ENCODE results near the gene EPS8.
"Not testable (repeated sequence)": the region's sequence is repeated elsewhere in the genome, so short reads cannot be mapped to it uniquely, and the experiment has no call there.

EPS8 gene

DNA sequence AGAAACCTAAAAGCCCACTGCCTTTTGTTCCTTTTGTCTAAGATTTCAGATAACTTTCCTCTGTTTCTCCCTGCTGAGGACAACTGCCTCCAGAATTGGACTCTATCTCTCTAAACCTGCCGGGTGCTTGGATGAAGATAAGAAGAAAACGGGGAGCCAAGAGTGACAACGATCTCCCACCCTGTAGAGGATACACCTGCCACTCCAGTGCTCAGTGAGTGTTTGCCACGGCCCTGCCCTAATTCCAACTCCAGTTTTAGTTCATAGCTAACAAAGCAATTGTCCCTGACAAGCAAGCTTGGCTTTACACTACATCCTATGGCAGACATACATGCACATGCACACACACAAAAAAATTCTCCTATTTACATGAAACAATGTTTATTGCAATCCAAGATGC, 39.3 kb downstream of the EPS8 start:
- peaks cover 20% of the 10 kb centered on the region for H3K27me3 Mint-ChIP-seq
- no peak overlapping the region for H3K27ac Mint-ChIP-seq
- DNase-seq (no peak), ATAC-seq (no peak)
- no peaks in the 10 kb centered on the region for H3K4me1 Mint-ChIP-seq
- H3K9me3 Mint-ChIP-seq = no peaks in the 10 kb centered on the region
- H3K4me3 Mint-ChIP-seq = no peak overlapping the region

DNA sequence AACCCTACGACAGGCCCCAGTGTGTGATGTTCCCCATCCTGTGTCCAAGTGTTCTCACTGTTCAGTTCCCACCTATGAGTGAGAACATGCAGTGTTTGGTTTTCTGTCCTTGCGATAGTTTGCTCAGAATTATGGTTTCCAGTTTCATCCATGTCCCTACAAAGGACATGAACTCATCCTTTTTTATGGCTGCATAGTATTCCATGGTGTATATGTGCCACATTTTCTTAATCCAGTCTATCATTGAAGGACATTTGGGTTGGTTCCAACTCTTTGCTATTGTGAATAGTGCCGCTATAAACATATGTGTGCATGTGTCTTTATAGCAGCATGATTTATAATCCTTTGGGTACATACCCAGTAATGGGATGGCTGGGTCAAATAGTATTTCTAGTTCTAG, 47.3 kb downstream of the EPS8 start:
- not testable (repeated sequence) for DNase-seq, H3K4me3 Mint-ChIP-seq, H3K27ac Mint-ChIP-seq, H3K4me1 Mint-ChIP-seq, ATAC-seq, H3K9me3 Mint-ChIP-seq, H3K27me3 Mint-ChIP-seq

DNA sequence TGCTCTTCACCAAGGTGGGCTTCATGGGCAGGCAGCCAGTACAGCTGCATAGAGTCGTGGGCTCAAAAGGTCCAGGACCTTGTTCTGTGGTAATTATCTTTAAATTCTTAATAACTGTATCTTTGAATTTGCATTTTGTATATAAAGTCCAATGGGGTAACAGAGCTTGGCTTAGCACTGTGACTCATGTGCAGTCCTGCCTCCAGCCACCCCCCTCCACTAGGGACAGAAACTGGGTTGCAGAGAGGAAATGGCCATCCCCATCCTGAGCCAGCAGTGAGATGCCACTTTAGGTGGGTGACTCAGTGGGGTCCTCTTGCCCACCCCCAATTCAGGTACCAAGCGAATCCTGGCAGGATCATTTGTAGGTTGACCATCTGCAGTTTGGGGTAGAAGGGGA, 48.1 kb downstream of the EPS8 start:
- DNase-seq (no peak), ATAC-seq (no peak)
- Mint-ChIP-seq H3K27me3 (no peaks in the 10 kb centered on the region), H3K27ac (no peak overlapping the region), H3K4me3 (no peak overlapping the region), H3K9me3 (peaks cover 0 to 7% of the 10 kb centered on the region in 2 donors), H3K4me1 (no peaks in the 10 kb centered on the region)

DNA sequence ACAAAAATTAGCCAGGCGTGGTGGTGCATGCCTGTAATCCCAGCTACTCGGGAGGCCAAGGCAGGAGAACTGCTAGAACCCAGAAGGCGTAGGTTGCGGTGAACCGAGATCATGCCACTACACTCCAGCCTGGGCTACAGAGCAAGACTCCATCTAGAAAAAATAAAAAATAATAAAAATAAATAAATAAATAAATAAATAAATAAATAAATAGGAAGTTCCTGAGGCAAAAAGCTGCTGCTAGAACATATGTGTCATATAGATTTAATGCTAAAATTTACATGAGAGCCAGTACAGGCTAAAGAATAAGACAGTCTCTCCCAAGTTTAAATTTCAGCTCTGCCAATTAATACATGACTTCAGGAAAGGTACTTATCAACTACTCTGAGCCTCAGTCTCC, 48.8 kb downstream of the EPS8 start:
- DNase-seq, H3K4me3 Mint-ChIP-seq, H3K27ac Mint-ChIP-seq, H3K9me3 Mint-ChIP-seq, ATAC-seq, H3K4me1 Mint-ChIP-seq, H3K27me3 Mint-ChIP-seq: not testable (repeated sequence)

DNA sequence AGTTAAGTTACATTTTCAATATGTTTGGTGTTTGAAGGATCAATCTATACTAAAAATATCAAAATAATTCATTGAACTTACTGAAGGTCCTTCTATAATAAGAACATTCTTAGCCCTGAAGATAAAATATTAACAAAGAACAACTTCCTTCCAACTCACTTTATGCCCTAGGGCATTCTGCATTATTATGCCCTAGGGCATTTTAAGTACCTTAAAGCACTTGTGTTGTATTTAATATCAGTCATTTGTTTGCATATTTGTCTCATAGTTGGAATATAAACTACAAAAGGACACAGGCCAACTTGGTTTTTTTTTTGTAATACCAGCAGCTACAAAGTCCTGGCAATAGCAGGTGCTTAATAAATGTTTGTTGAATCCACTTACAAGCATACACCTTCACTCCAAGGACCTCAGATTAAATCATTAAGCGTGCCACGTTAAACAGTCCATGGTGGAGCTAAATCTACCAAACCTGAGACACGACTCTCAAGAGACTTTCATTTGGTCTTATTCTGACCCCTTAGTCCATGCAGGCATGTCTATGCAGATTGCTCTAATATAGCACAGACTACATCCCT, 50.7 kb downstream of the EPS8 start:
- ATAC-seq (no peak), DNase-seq (no peak)
- no peak overlapping the region for H3K4me3 Mint-ChIP-seq
- H3K27ac Mint-ChIP-seq = no peak overlapping the region
- H3K4me1 Mint-ChIP-seq = no peaks in the 10 kb centered on the region
- peaks cover 0 to 6% of the 10 kb centered on the region in 2 donors for H3K9me3 Mint-ChIP-seq
- H3K27me3 Mint-ChIP-seq = peaks cover 7% of the 10 kb centered on the region

DNA sequence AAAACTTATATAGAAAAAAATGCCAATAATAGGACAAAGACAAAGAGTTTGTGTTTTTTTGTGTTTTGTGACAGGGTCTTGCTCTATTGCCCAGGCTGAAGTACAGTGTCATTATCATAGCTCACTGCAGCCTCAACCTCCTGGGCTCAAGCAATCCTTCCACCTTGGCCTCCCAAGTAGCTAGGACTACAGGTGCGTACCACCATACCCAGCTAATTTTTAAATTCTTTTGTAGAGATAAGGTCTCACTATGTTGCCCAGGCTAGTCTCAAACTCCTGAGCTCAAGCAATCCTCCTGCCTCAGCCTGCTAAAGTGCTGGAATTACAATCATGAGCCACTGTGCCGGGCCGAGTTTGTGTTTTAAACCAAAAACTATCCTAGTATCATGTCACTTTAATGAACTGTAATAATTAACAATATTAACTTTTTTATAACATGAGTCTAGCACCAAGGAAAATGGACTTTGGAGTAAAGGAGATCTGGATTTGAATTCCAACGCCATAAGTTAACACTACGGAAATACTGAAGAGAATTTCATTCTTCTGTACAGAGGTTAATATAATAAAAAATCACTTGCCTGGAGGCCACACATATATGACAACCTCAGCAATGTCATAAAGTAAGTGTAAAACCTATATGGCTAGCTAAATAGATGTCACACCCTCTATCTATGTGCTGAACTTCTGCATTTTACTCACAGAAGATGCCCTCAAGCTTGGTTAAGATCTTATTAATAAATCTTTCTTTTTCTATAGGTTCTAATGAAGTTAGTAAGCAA, 53.2 kb downstream of the EPS8 start:
- DNase-seq (no peak), ATAC-seq (no peak)
- peaks cover 7% of the 10 kb centered on the region for H3K27me3 Mint-ChIP-seq
- no peaks in the 10 kb centered on the region for H3K4me1 Mint-ChIP-seq
- no peak overlapping the region for H3K27ac Mint-ChIP-seq
- no peaks in the 10 kb centered on the region for H3K9me3 Mint-ChIP-seq
- no peak overlapping the region for H3K4me3 Mint-ChIP-seq

DNA sequence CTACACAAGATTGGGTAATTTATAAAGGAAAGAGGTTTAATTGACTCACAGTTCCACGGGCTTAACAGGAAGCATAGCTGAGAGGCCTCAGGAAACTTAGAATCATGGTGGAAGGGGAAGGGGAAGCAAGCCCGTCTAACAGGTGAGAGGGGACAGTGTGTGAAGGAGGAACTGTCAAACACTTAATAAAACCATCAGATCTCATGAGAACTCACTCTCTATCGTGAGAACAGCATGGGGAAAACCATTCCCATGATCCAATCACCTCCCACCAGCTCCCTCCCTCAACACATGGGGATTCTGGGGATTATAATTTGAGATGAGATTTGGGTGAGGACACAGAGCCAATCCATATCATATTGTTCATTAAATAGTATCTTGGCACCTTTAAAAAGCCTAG, 56.1 kb downstream of the EPS8 start:
- Mint-ChIP-seq H3K9me3 (no peaks in the 10 kb centered on the region), H3K27me3 (peaks cover 18% of the 10 kb centered on the region), H3K4me3 (no peak overlapping the region), H3K27ac (no peak overlapping the region), H3K4me1 (no peaks in the 10 kb centered on the region)
- no peak for ATAC-seq
- DNase-seq = no peak

DNA sequence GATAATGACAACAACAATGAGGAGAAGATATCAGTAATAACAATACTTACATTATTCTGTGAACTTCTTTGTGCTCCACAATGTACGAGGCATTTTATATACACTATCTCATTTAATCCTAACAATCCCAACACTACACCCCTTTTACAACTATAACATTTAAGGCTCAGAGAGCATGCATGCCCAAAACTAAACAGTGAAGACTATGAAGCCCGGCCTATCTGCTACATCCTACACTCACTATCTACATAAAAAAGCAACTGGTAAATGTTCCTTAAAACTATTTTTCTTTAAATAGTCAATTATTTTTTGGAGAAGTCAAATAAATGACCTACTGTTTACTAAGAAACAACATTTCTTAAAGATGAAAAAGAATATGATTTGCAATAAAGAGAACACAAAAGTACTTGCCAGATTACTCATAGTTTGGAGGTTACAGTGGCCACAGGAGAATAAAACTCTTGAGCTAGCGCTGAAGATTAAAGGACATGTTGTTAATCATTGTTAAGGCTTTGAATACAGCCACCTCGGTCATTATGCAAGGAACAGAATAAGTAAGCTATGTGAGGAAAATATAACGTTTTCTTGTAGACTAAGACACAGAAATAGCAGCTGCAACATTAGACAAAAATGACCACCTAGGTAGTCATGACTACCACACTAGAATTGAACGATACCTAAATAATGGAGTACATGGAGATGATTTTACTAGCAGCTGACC, 56.7 kb downstream of the EPS8 start:
- Mint-ChIP-seq H3K9me3 (no peaks in the 10 kb centered on the region), H3K4me3 (no peak overlapping the region), H3K27me3 (peaks cover 18% of the 10 kb centered on the region), H3K4me1 (no peaks in the 10 kb centered on the region), H3K27ac (no peak overlapping the region)
- ATAC-seq (no peak), DNase-seq (no peak)

DNA sequence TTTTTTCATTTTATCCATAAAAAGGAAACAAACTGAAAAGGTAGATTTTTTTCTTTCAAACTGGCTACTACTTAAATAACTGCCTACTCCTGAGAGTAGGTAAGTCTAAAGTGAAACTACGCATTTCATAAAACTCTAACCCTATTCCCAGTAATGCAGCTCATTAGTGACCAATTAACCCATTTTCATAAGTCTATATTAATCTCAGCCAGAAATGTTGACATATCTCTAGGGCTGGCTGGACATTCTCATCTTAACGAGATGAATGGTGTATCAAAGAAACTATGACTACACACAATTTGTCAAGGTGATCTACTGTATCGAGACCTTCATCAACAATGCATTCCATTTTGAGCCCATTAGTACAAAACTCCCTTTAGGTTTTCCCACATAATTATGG, 57.2 kb downstream of the EPS8 start:
- Mint-ChIP-seq H3K27me3 (peaks cover 18% of the 10 kb centered on the region), H3K4me3 (no peak overlapping the region), H3K4me1 (no peaks in the 10 kb centered on the region), H3K27ac (no peak overlapping the region), H3K9me3 (no peaks in the 10 kb centered on the region)
- ATAC-seq (no peak), DNase-seq (no peak)

DNA sequence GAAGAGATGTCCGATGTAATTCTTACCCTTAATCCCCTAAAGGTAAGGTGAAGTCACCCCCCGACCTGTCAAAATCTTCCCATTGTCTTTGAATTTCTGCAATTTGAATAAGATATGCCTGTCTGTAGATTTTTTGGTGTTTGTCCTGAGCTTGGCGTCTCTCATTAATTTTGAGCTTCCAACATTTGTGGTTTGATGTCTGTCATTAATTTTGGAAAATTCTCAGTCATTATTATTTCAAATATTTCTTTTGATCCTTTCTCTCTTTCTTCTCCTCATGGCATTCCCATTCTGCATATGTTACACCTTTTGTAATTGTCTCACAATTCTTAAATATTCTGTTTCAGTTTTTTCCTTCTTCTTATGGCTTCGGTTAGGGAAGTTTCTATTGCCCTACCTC, 60.1 kb downstream of the EPS8 start:
- Mint-ChIP-seq H3K27me3 (peaks cover 14% of the 10 kb centered on the region), H3K27ac (no peak overlapping the region), H3K4me3 (no peak overlapping the region), H3K9me3 (no peaks in the 10 kb centered on the region), H3K4me1 (no peaks in the 10 kb centered on the region)
- ATAC-seq (no peak), DNase-seq (no peak)

DNA sequence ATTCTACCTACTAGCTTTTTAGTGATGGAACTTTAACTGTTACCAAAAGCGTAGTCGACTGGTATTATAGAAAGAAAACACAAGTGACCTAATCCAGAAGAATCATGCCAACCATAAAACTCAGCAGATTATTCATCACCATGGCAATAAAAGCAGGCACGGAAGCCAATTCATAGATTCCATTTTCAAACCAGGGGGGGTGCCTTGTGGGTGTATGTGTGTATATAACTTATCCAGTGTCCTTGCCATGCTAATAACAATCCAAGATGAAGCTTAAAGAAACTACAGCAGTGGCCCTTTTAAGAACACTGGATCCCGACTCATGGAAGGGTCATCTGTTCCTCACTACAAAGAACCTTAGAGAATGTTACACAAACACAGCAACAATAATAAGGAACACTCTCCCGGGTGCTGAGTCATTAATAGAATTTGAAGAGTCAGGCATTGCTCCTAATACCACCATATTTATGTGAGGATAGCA, 61.0 kb downstream of the EPS8 start:
- DNase-seq (no peak), ATAC-seq (no peak)
- Mint-ChIP-seq H3K27ac (no peak overlapping the region), H3K27me3 (peaks cover 12% of the 10 kb centered on the region), H3K4me3 (no peak overlapping the region), H3K4me1 (no peaks in the 10 kb centered on the region), H3K9me3 (no peaks in the 10 kb centered on the region)

DNA sequence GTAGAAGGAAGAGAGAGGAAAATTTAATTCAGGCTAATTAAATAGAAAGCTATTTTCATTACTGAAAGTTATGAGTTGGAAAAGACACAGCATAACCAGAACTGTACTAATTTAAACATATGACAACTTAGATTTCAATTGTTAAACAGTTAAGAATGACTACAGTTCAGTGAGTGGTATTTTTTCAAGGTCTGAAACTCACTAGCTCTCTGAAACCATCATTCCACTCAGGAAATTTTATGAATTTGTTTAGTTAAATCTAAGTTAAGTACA, 62.4 kb downstream of the EPS8 start:
- Mint-ChIP-seq H3K9me3 (no peaks in the 10 kb centered on the region), H3K4me1 (no peaks in the 10 kb centered on the region), H3K4me3 (no peak overlapping the region), H3K27me3 (peaks cover 12% of the 10 kb centered on the region), H3K27ac (no peak overlapping the region)
- no peak for DNase-seq
- ATAC-seq = no peak

DNA sequence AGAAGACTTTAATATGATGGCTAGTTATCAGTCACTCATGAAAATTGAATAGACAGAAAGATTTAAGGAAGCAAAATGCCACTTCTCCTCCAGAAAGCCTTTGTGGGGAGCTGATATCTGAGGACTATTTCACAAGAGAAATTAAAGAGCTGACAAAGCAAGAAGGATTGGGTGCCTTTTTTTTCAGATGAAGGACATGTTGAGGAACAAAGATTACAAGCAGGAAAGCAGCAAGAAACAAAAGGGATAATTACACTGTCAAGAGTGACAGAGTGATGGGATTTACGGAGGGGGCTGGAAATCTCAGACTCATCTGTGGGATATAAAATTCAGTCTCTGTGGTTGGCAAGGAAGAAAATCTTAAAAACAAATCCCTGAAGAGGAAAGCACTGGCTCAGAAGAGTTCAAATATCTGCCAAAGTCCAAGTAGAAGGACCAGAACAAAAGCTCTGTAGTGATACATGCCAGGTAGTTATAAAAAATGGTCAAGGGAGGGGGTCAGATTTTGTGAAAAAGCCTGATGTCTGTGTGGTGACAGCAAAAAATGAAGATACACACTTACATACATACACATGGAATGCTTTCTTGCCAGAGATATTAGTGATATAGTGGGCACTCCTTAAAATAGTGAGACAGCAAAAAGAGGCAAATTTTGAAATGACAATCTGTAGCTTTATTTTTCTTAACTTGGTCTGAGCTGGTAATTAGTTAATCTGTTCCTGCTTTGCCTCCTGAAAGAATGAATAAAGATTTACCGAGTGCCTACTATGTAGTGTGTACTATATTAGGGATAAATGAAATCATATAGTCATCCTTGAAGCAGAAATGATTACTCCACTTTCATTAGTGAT, 62.9 kb downstream of the EPS8 start:
- Mint-ChIP-seq H3K27me3 (peaks cover 12% of the 10 kb centered on the region), H3K9me3 (no peaks in the 10 kb centered on the region), H3K4me1 (no peaks in the 10 kb centered on the region), H3K4me3 (no peak overlapping the region), H3K27ac (no peak overlapping the region)
- no peak for ATAC-seq
- no peak for DNase-seq

DNA sequence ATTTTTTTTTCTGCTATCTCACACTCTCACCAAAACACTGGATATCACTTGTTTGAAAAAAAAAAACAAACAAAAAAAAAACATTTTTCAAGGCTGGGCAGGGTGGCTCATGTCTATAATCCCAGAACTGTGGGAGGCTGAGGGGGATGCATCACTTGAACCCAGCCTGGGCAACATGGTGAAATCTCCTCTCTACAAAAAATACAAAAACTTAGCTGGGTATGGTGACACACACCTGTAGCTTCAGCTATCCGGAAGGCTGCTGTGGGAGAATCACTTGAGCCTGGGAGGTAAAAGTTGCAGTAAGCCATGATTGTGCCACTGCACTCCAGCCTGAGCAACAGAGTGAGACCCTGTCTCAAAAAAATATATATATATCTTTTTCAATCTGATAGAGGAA, 66.2 kb downstream of the EPS8 start:
- no peak overlapping the region for H3K4me3 Mint-ChIP-seq
- ATAC-seq = no peak
- peaks cover 9% of the 10 kb centered on the region for H3K27me3 Mint-ChIP-seq
- H3K27ac Mint-ChIP-seq = no peak overlapping the region
- no peaks in the 10 kb centered on the region for H3K4me1 Mint-ChIP-seq
- H3K9me3 Mint-ChIP-seq = no peaks in the 10 kb centered on the region
- no peak for DNase-seq

DNA sequence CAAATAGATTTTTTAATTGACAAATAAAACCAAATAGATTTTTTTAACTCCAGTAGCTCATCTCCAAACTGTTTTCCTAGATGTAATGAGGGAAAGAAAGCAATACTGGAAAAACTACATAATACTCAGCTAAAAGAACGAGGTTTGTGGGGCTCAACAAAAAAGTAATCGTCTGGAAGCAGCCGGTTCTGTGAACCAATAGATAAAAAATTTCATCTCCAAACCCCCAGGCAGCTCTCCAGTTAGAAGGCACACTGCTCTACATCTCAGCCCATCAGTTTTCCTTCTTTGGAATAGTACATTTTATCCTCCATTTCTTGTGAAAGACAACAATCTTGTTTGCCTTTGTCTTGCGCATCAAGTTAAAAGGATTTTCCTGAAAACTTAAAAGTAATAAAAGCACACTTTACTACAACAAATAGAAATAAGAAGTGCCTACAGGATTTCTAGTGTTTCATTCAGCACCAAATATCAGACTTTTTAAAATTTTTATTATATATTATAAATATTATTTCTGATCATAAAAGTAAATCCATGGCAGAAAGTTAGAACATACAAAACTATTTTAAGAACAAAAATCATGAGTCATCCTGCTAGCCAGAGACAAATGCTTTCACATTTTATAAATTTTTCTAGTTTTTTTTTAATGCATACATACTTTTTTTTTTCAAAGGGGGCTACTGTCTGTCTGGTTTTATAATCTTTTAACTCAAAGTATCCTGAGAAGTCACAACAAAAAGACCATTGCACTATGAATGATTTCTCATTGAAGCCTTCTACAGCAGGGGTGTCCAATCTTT, 67.7 kb downstream of the EPS8 start:
- no peak overlapping the region for H3K4me3 Mint-ChIP-seq
- H3K27me3 Mint-ChIP-seq = peaks cover 18% of the 10 kb centered on the region
- H3K4me1 Mint-ChIP-seq = no peaks in the 10 kb centered on the region
- no peak overlapping the region for H3K27ac Mint-ChIP-seq
- H3K9me3 Mint-ChIP-seq = no peaks in the 10 kb centered on the region
- no peak for DNase-seq
- no peak for ATAC-seq

Measured in stimulated activated naive CD8-positive, alpha-beta T cell treated with anti-CD3 and anti-CD28 coated beads, Interleukin-15, amount 100 ng/mL, for 72 hours (primary cell).